Measurements from ENCODE around the gene NACC2. TPM values are rescaled to one million over a fixed set of nuclear protein-coding genes. Genes with fewer than 3 reads are reported as not detected.
A peak's percentile ranks its signal among the peaks of the same experiment; 100 is the strongest.
"Not testable (repeated sequence)": the region's sequence is repeated elsewhere in the genome, so short reads cannot be mapped to it uniquely, and the experiment has no call there.

The NACC2 gene
- polyA plus RNA-seq, 6 donors from 2014 or later, result 0.04 to 0.11 (median 0.06) TPM; not detected in 2

GRCh38 chr9:136074706-136075105, 20.4 kb downstream of the NACC2 start:
- ATAC-seq (ENCODE audit: low read depth in 2 of 2), result no peak
- no peak for DNase-seq
- H3K36me3 Mint-ChIP-seq, result no peaks in the 10 kb centered on the region
- peak overlapping the region in 1 of 8 donors; percentile 70 for H3K4me3 Mint-ChIP-seq
- H3K27ac Mint-ChIP-seq, result no peak overlapping the region
- peaks cover 14 to 20% (median 17%) of the 10 kb centered on the region in 3 donors for H3K27me3 Mint-ChIP-seq
- peaks cover 8 to 12% (median 12%) of the 10 kb centered on the region in 3 donors for H3K4me1 Mint-ChIP-seq
- peaks cover 0 to 2% (median 0%) of the 10 kb centered on the region in 7 donors for H3K9me3 Mint-ChIP-seq

GRCh38 chr9:136062657-136063439, 32.2 kb downstream of the NACC2 start:
- Mint-ChIP-seq H3K27me3 (peaks cover 7 to 27% (median 7%) of the 10 kb centered on the region in 3 donors), H3K27ac (peak overlapping the region in 1 of 6 donors; percentile 21), H3K4me1 (no peaks in the 10 kb centered on the region), H3K36me3 (no peaks in the 10 kb centered on the region), H3K4me3 (no peak overlapping the region), H3K9me3 (peaks cover 0 to 10% (median 2%) of the 10 kb centered on the region in 7 donors)
- DNase-seq (no peak), ATAC-seq (ENCODE audit: low read depth in 2 of 2) (no peak)

DNA sequence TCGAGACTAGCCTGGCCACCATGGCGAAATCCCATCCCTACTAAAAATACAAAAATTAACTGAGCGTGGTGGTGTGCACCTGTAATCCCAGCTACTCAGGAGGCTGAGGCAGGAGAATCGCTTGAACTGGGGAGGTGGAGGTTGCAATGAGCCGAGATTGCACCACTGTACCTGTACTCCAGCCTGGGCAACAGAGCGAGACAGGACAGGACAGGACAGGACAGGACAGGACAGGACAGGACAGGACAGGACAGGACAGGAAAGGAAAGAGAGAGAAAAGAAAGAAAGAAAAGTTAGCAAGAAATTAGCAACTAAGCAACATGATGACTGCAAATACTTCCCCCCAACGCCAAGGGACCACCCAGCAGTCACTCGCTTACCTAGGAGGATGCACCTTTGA, 33.2 kb downstream of the NACC2 start:
- not testable (repeated sequence) for H3K9me3 Mint-ChIP-seq, H3K4me3 Mint-ChIP-seq

GRCh38 chr9:136061405-136061804, 33.7 kb downstream of the NACC2 start:
- ATAC-seq (ENCODE audit: low read depth in 2 of 2), result no peak
- H3K9me3 Mint-ChIP-seq, result peaks cover 0 to 5% (median 0%) of the 10 kb centered on the region in 7 donors

More for the DNA sequence above, 33.2 kb downstream of the NACC2 start:
- DNase-seq; ATAC-seq (ENCODE audit: low read depth in 2 of 2); H3K4me1 Mint-ChIP-seq; H3K36me3 Mint-ChIP-seq: not testable (repeated sequence)
- H3K27me3 Mint-ChIP-seq, result peaks cover 7 to 27% (median 7%) of the 10 kb centered on the region in 3 donors
- H3K27ac Mint-ChIP-seq, result peak overlapping the region in 1 of 6 donors; percentile 22

DNA sequence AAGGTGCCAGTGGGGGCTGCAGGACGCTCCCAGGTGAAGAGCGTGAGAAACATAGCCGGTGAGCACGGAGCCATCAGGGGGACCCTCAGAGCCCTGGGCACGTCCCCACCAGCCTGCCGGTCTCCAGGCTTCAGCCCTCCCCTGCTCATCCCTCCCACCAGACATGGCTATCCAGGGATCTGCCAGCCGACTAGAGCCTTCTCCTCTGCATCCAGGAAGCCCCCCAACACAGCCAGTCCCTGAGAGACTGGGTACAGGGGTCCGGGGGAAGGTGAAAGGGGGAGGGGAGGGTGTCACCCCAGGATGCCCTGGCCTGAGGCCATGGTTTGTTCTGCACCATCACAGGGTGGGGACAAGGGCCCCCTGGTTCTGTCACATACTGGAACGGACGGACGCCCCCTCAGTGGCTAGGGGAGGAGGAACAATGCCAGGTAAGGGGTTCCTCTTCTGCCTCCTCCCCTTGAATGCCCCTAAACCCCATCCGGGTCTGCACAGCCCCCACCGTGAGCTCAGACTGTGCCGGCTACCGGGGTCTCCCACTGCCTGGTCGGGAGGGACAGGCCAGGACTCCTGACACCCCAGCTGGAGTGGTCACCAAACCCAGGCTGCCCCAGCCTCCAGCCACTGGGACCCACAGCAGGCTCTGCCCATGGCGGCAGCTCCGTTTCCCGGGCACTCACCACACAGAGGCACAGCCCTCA, 34.3 kb downstream of the NACC2 start:
- Mint-ChIP-seq H3K27ac (no peak overlapping the region), H3K27me3 (peaks cover 7 to 21% (median 7%) of the 10 kb centered on the region in 3 donors), H3K9me3 (no peaks in the 10 kb centered on the region), H3K36me3 (no peaks in the 10 kb centered on the region), H3K4me1 (peaks cover 0 to 3% (median 1%) of the 10 kb centered on the region in 3 donors), H3K4me3 (peak overlapping the region in 1 of 8 donors; percentile 3)
- DNase-seq (no peak), ATAC-seq (ENCODE audit: low read depth in 2 of 2) (no peak)

More at GRCh38 chr9:136061405-136061804, 33.7 kb downstream of the NACC2 start:
- no peak overlapping the region for H3K4me3 Mint-ChIP-seq
- no peak overlapping the region for H3K27ac Mint-ChIP-seq
- peaks cover 0 to 3% (median 0%) of the 10 kb centered on the region in 3 donors for H3K4me1 Mint-ChIP-seq
- H3K36me3 Mint-ChIP-seq, result no peaks in the 10 kb centered on the region
- no peak for DNase-seq
- H3K27me3 Mint-ChIP-seq, result peaks cover 7 to 25% (median 7%) of the 10 kb centered on the region in 3 donors

GRCh38 chr9:136059851-136060670, 35.0 kb downstream of the NACC2 start:
- H3K27ac Mint-ChIP-seq, result no peak overlapping the region
- ATAC-seq (ENCODE audit: low read depth in 2 of 2) (no peak), DNase-seq (no peak)
- H3K27me3 Mint-ChIP-seq, result peaks cover 7 to 28% (median 15%) of the 10 kb centered on the region in 3 donors
- no peaks in the 10 kb centered on the region for H3K36me3 Mint-ChIP-seq
- no peaks in the 10 kb centered on the region for H3K9me3 Mint-ChIP-seq
- H3K4me3 Mint-ChIP-seq, result peak overlapping the region in 1 of 8 donors; percentile 3
- peaks cover 0 to 8% (median 7%) of the 10 kb centered on the region in 3 donors for H3K4me1 Mint-ChIP-seq

GRCh38 chr9:136059321-136059791, 35.7 kb downstream of the NACC2 start:
- Mint-ChIP-seq H3K36me3 (no peaks in the 10 kb centered on the region), H3K4me1 (peaks cover 0 to 8% (median 7%) of the 10 kb centered on the region in 3 donors), H3K9me3 (no peaks in the 10 kb centered on the region), H3K27ac (no peak overlapping the region), H3K4me3 (no peak overlapping the region), H3K27me3 (peaks cover under 1 to 34% (median 22%) of the 10 kb centered on the region in 3 donors)
- ATAC-seq (ENCODE audit: low read depth in 2 of 2) (no peak), DNase-seq (no peak)

- H3K27me3 Mint-ChIP-seq, result peaks cover 0 to 34% (median 24%) of the 10 kb centered on the region in 3 donors
- DNase-seq, result no peak
- no peak overlapping the region for H3K27ac Mint-ChIP-seq
- peaks cover 0 to 8% (median 7%) of the 10 kb centered on the region in 3 donors for H3K4me1 Mint-ChIP-seq
- no peaks in the 10 kb centered on the region for H3K9me3 Mint-ChIP-seq
- ATAC-seq (ENCODE audit: low read depth in 2 of 2), result no peak
- no peak overlapping the region for H3K4me3 Mint-ChIP-seq
- H3K36me3 Mint-ChIP-seq, result no peaks in the 10 kb centered on the region
Observed at GRCh38 chr9:136058801-136059302, 36.2 kb downstream of the NACC2 start.

GRCh38 chr9:136058084-136058483, 37.0 kb downstream of the NACC2 start:
- ATAC-seq (ENCODE audit: low read depth in 2 of 2), result no peak
- no peak for DNase-seq
- H3K9me3 Mint-ChIP-seq, result no peaks in the 10 kb centered on the region
- peaks cover 0 to 39% (median 26%) of the 10 kb centered on the region in 3 donors for H3K27me3 Mint-ChIP-seq
- no peaks in the 10 kb centered on the region for H3K36me3 Mint-ChIP-seq
- H3K4me3 Mint-ChIP-seq, result peak overlapping the region in 2 of 8 donors; percentile 28 to 62
- H3K27ac Mint-ChIP-seq, result no peak overlapping the region
- peaks cover 0 to 8% (median 7%) of the 10 kb centered on the region in 3 donors for H3K4me1 Mint-ChIP-seq

GRCh38 chr9:136057236-136058081, 37.6 kb downstream of the NACC2 start:
- H3K9me3 Mint-ChIP-seq, result no peaks in the 10 kb centered on the region
- peaks cover 0 to 41% (median 27%) of the 10 kb centered on the region in 3 donors for H3K27me3 Mint-ChIP-seq
- ATAC-seq (ENCODE audit: low read depth in 2 of 2) (peak; percentile 34 to 40), DNase-seq (no peak)
- H3K4me3 Mint-ChIP-seq, result peak overlapping the region in 5 of 8 donors; percentile 41 to 82 (median 54)
- H3K36me3 Mint-ChIP-seq, result no peaks in the 10 kb centered on the region
- H3K4me1 Mint-ChIP-seq, result peaks cover 0 to 8% (median 7%) of the 10 kb centered on the region in 3 donors
- peak overlapping the region in 2 of 6 donors; percentile 20 to 56 for H3K27ac Mint-ChIP-seq

- peaks cover 0 to 45% (median 33%) of the 10 kb centered on the region in 3 donors for H3K27me3 Mint-ChIP-seq
- H3K9me3 Mint-ChIP-seq, result no peaks in the 10 kb centered on the region
- DNase-seq (no peak), ATAC-seq (ENCODE audit: low read depth in 2 of 2) (no peak)
- H3K4me3 Mint-ChIP-seq, result peak overlapping the region in 2 of 8 donors; percentile 41 to 82
- H3K4me1 Mint-ChIP-seq, result peaks cover 0 to 12% (median 11%) of the 10 kb centered on the region in 3 donors
- H3K36me3 Mint-ChIP-seq, result no peaks in the 10 kb centered on the region
- no peak overlapping the region for H3K27ac Mint-ChIP-seq
Observed at GRCh38 chr9:136056546-136057235, 38.4 kb downstream of the NACC2 start.
